B cell (primary cell): ENCODE data around the gene KIAA0586. TPM values are rescaled to one million over a fixed set of nuclear protein-coding genes. Genes with fewer than 3 reads are reported as not detected.

ENCODE experiments used
- polyA plus RNA-seq: library from polyadenylated mRNA; depleted of rRNA; stranded (reverse); fragments of >200 nt; gene quantifications from 2 replicates; pipeline ENCODE4 v1.2.3, GENCODE V29; 2012
- small RNA-seq: library from RNA; depleted of rRNA; stranded (forward); fragments of <200 nt; gene quantifications from one replicate; pipeline ENCODE3, GENCODE V24; 2012; ENCODE audit warnings: low replicate concordance, low read depth; ENCODE audit not compliant: insufficient read length
- total RNA-seq, 2 donors: library from RNA; stranded (reverse); fragments of 120-200 nt in 1 of 2; gene quantifications; 1 replicate in 1 of 2; 2 replicates in 1 of 2; pipeline versions ENCODE4 v1.2.3 to v1.2.4, GENCODE V29; 2013 to 2022

KIAA0586 gene
- total and polyA plus RNA-seq, 2 donors (not counting 1 experiment from before 2014, with no cell fraction given) = 12.2 to 27.5 TPM

Small RNA genes within 50 kb of the gene (small RNA-seq; reads per million reads assigned to genes)
- gene HSBP1P1 (not detected), gene RF00019 (not detected)

Other genes with a start within 250 kb of the KIAA0586 start
- 34.1 and 40.6 TPM in 2 replicates for gene ACTR10, start 227.6 kb upstream of the KIAA0586 start, total RNA-seq
- 28.7 and 44.7 TPM in 2 replicates for gene ACTR10, start 227.6 kb upstream of the KIAA0586 start, polyA plus RNA-seq
- gene PSMA3, start 182.9 kb upstream of the KIAA0586 start, total RNA-seq = 98.1 and 99.2 TPM in 2 replicates
- 57.3 and 77.1 TPM in 2 replicates for gene PSMA3, start 182.9 kb upstream of the KIAA0586 start, polyA plus RNA-seq
- 87.0 and 90.0 TPM in 2 replicates for gene ARID4A, start 129.2 kb upstream of the KIAA0586 start, total RNA-seq
- gene ARID4A, start 129.2 kb upstream of the KIAA0586 start, polyA plus RNA-seq = 9.4 and 19.2 TPM in 2 replicates
- gene TOMM20L, start 31.8 kb upstream of the KIAA0586 start, total RNA-seq = 0.70 and 1.3 TPM in 2 replicates
- not detected in 2 replicates for gene TOMM20L, start 31.8 kb upstream of the KIAA0586 start, polyA plus RNA-seq
- 23.8 and 27.7 TPM in 2 replicates for gene TIMM9, start 188 bp upstream of the KIAA0586 start, total RNA-seq
- 47.0 and 51.0 TPM in 2 replicates for gene TIMM9, start 188 bp upstream of the KIAA0586 start, polyA plus RNA-seq
- gene DACT1, start 210.2 kb downstream of the KIAA0586 start, total RNA-seq = 2.2 and 2.7 TPM in 2 replicates
- 0.14 and 3.5 TPM in 2 replicates for gene DACT1, start 210.2 kb downstream of the KIAA0586 start, polyA plus RNA-seq